Keratinocyte (primary cell): Measurements from ENCODE around the gene OR51Q1. TPM values are rescaled to one million over a fixed set of nuclear protein-coding genes. Genes with fewer than 3 reads are reported as not detected.

Experiments
- DNase-seq: peaks from one replicate; pipeline ENCODE4 v3.0.0-alpha.2; 2011; ENCODE audit warnings: low read depth, missing footprints, low spot score
- FAIRE-seq: peaks from 2 replicates; lab custom pipeline; 2011; peaks lifted over from hg19 to GRCh38; lab: Jason Lieb, UNC
- H2AFZ ChIP-seq: 2 replicates; pipeline ENCODE4 v1.6.0; 2012; ENCODE audit warnings: low read length, control low read depth, inconsistent platforms; ENCODE audit not compliant: control insufficient read depth
- H3K27ac ChIP-seq: 2 replicates; pipeline ENCODE4 v1.5.1; 2011; ENCODE audit warnings: low read length; ENCODE audit not compliant: control insufficient read depth, insufficient read depth
- H3K27me3 ChIP-seq: 3 replicates; pipeline ENCODE4 v1.6.0; 2011; ENCODE audit warnings: low read length; ENCODE audit not compliant: control insufficient read depth, insufficient read depth; ENCODE audit errors: extremely low read depth
- H3K36me3 ChIP-seq, 2 experiments: 2 replicates in 1 of 2; 3 replicates in 1 of 2; pipeline ENCODE4 v1.5.1; 2011; ENCODE audit warnings: low read length in 2 of 2, mild to moderate bottlenecking in 1 of 2; ENCODE audit not compliant: control insufficient read depth in 2 of 2, insufficient read depth in 2 of 2; ENCODE audit errors: extremely low read depth in 1 of 2
- H3K4me1 ChIP-seq: 3 replicates; pipeline ENCODE4 v1.5.1; 2011; ENCODE audit warnings: low read length; ENCODE audit not compliant: control insufficient read depth, insufficient read depth; ENCODE audit errors: extremely low read depth
- H3K4me2 ChIP-seq: 3 replicates; pipeline ENCODE4 v1.6.0; 2011; ENCODE audit warnings: low read depth, low read length; ENCODE audit not compliant: control insufficient read depth, insufficient read depth; ENCODE audit errors: extremely low read depth
- H3K4me3 ChIP-seq, 3 experiments: fragments of 200-600 bp in 1 of 3; sonication (generic) in 1 of 3; 2 replicates in 2 of 3; 3 replicates in 1 of 3; pipeline ENCODE4 v1.5.1; 2011 to 2016; ENCODE audit warnings: low read length in 3 of 3, mild to moderate bottlenecking in 3 of 3, control low read depth in 2 of 3, inconsistent platforms in 1 of 3, low read depth in 1 of 3, mixed read lengths in 1 of 3, mixed run types in 1 of 3, moderate library complexity in 1 of 3; ENCODE audit not compliant: control insufficient read depth in 2 of 3, insufficient read depth in 2 of 3; ENCODE audit errors: extremely low read depth in 1 of 3
- H3K79me2 ChIP-seq: 2 replicates; pipeline ENCODE4 v1.6.0; 2012; ENCODE audit warnings: low read length; ENCODE audit not compliant: control insufficient read depth, insufficient read depth
- H3K9ac ChIP-seq: 3 replicates; pipeline ENCODE4 v1.6.0; 2011; ENCODE audit warnings: low read length; ENCODE audit not compliant: control insufficient read depth, insufficient read depth; ENCODE audit errors: extremely low read depth
- H3K9me1 ChIP-seq: 3 replicates; pipeline ENCODE4 v1.6.0; 2011; ENCODE audit warnings: low read length; ENCODE audit not compliant: control insufficient read depth, insufficient read depth; ENCODE audit errors: extremely low read depth
- H3K9me3 ChIP-seq: 2 replicates; pipeline ENCODE4 v1.5.1; 2012; ENCODE audit warnings: low read depth, low read length; ENCODE audit not compliant: control insufficient read depth
- H4K20me1 ChIP-seq: 3 replicates; pipeline ENCODE4 v1.6.0; 2011; ENCODE audit warnings: low read length; ENCODE audit not compliant: control insufficient read depth, insufficient read depth; ENCODE audit errors: extremely low read depth
- EZH2 ChIP-seq: IDR thresholded peaks from one replicate; pipeline ENCODE4 v1.6.1; 2012; ENCODE audit warnings: inconsistent platforms, mild to moderate bottlenecking, low read length, moderate library complexity
- dilution Hi-C: fragments of 300-500 bp; cut with MboI; formaldehyde crosslinking; loops from one replicate; pipeline ENCODE4 v1.7.0; 2020; ENCODE audit warnings: low sequenced_read_pairs; ENCODE audit not compliant: extremely low pct_ligation_motif_present
- polyA plus RNA-seq, 5 experiments: library from polyadenylated mRNA; depleted of rRNA in 3 of 5; stranded (reverse) in 3 of 5; stranded (forward) in 1 of 5; unstranded in 1 of 5; fragments of >200 nt; gene quantifications; 1 replicate in 1 of 5; 2 replicates in 3 of 5; 3 replicates in 1 of 5; pipeline versions ENCODE4 v1.2.1 to v1.2.3, GENCODE V29; 2011 to 2012; ENCODE audit warnings: missing spikeins in 2 of 5, low read depth in 1 of 5, low replicate concordance in 1 of 5
- TF ChIP-seq, protein P1 (sequence below), 3 experiments: IDR thresholded peaks in 1 of 3; conservative IDR thresholded peaks in 1 of 3; optimal IDR thresholded peaks in 1 of 3; 2 replicates in 2 of 3; 3 replicates in 1 of 3; pipeline versions ENCODE3 to v1.5.1; 2011; ENCODE audit warnings: low read length in 3 of 3, mild to moderate bottlenecking in 3 of 3, moderate library complexity in 2 of 3, control low read depth in 1 of 3, inconsistent platforms in 1 of 3; ENCODE audit not compliant: insufficient read depth in 2 of 3; ENCODE audit errors: extremely low read depth in 1 of 3

Gene OR51Q1
- polyA plus RNA-seq, 1 donor (not counting 4 experiments of a cell fraction or from before 2014, with no cell fraction given), result not detected

DNA sequence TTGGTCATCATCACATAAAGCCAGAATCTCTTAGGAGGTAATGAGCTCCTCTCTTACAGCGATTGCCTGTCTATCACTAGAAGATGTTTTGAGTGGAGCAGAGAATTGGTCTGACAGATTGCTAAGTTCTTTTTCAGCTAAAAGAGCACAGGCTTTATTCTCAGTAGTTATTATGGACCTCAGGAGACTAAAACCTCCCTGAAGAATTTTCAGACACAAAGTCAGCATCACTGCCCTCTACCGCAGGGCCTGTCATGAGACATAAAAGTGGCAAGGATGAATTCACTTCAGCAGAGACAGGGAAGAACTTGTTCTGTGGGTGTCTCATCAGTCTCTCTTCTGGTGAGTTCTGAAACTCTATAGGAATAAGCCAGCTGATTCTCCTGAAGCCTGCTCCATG, 27.1 kb downstream of the OR51Q1 start, which contains the start of gene OR51I2:
OR51I2 (plus strand) TSS at position 301 of the 400 bp plus-strand sequence. CDS start 4,166 bp downstream, outside the sequence.
- TF ChIP-seq, protein P1, sequence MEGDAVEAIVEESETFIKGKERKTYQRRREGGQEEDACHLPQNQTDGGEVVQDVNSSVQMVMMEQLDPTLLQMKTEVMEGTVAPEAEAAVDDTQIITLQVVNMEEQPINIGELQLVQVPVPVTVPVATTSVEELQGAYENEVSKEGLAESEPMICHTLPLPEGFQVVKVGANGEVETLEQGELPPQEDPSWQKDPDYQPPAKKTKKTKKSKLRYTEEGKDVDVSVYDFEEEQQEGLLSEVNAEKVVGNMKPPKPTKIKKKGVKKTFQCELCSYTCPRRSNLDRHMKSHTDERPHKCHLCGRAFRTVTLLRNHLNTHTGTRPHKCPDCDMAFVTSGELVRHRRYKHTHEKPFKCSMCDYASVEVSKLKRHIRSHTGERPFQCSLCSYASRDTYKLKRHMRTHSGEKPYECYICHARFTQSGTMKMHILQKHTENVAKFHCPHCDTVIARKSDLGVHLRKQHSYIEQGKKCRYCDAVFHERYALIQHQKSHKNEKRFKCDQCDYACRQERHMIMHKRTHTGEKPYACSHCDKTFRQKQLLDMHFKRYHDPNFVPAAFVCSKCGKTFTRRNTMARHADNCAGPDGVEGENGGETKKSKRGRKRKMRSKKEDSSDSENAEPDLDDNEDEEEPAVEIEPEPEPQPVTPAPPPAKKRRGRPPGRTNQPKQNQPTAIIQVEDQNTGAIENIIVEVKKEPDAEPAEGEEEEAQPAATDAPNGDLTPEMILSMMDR (optimal IDR thresholded peaks at IDR 0.05 in 1 of 3, IDR thresholded peaks at IDR 0.05 in 1 of 3, conservative IDR thresholded peaks at IDR 0.05 in 1 of 3; ENCODE audit: extremely low read depth in 1 of 3, insufficient read depth in 2 of 3, low read length in 3 of 3), result no peak
- no peak for TF ChIP-seq EZH2
- H3K4me2 ChIP-seq, result no peak within 1 kb of the TSS
- no peaks in the 10 kb centered on the region for H3K9me1 ChIP-seq
- no peak within 1 kb of the TSS for H3K9ac ChIP-seq
- FAIRE-seq (no peak), DNase-seq (no peak)
- no peaks in the 10 kb centered on the region for H3K4me1 ChIP-seq
- no peaks in the 10 kb centered on the region for H4K20me1 ChIP-seq
- H2AFZ ChIP-seq, result no peak within 1 kb of the TSS
- no peaks in the 10 kb centered on the region for H3K36me3 ChIP-seq
- H3K27me3 ChIP-seq, result no peaks in the 10 kb centered on the region
- dilution Hi-C loops, result no loop called here
- no peaks in the 10 kb centered on the region for H3K9me3 ChIP-seq
- no peak within 1 kb of the TSS for H3K27ac ChIP-seq
- no peaks in the 10 kb centered on the region for H3K79me2 ChIP-seq
- no peak within 1 kb of the TSS for H3K4me3 ChIP-seq

DNA sequence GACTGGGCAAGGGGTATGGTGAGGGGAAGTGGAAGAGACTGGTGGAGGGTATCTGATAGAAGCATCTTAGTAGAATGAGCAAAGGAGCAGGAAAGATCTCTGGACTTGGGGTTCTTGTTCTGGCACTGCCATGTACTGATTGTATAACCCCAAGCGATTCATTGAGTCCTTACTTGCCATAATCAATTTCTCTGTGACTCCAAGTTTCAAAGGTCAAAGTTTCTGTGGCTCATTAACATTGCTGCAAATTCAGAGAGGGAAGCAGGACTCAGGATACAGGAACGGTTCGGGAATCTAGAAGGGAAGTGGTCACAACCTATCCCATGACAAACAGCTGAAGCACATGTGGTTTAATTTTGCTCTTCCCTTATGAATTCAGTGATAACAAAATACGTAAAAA, 27.5 kb downstream of the OR51Q1 start:
- H3K27ac ChIP-seq, result no peak overlapping the region
- H3K27me3 ChIP-seq, result no peaks in the 10 kb centered on the region
- DNase-seq (no peak), FAIRE-seq (no peak)
- no peaks in the 10 kb centered on the region for H4K20me1 ChIP-seq
- H3K79me2 ChIP-seq, result no peaks in the 10 kb centered on the region
- H3K4me2 ChIP-seq, result no peak overlapping the region
- H3K36me3 ChIP-seq, result no peaks in the 10 kb centered on the region
- TF ChIP-seq, protein P1 (optimal IDR thresholded peaks at IDR 0.05 in 1 of 3, IDR thresholded peaks at IDR 0.05 in 1 of 3, conservative IDR thresholded peaks at IDR 0.05 in 1 of 3; ENCODE audit: extremely low read depth in 1 of 3, insufficient read depth in 2 of 3, low read length in 3 of 3), result no peak
- TF ChIP-seq EZH2, result no peak
- no peaks in the 10 kb centered on the region for H3K9me1 ChIP-seq
- no peak overlapping the region for H2AFZ ChIP-seq
- H3K9ac ChIP-seq, result no peak overlapping the region
- dilution Hi-C loops, result no loop called here
- H3K9me3 ChIP-seq, result no peaks in the 10 kb centered on the region
- no peaks in the 10 kb centered on the region for H3K4me1 ChIP-seq
- H3K4me3 ChIP-seq, result no peak overlapping the region
